Measurements from ENCODE around the gene FTO.

Gene FTO

GRCh38 chr16:54071514-54071913, 367.6 kb downstream of the FTO start:
- H3K9ac ChIP-seq = no peak overlapping the region
- H3K4me1 ChIP-seq (ENCODE audit: low read depth, poor library complexity, severe bottlenecking) = no peaks in the 10 kb centered on the region
- no peak overlapping the region for H3K4me2 ChIP-seq
- TF ChIP-seq CTCF (conservative IDR thresholded peaks at IDR 0.05; ENCODE audit: low read depth, low read length) = no peak
- no peaks in the 10 kb centered on the region for H4K20me1 ChIP-seq (ENCODE audit: insufficient read depth)
- H3K27ac ChIP-seq = no peak overlapping the region
- no peak overlapping the region for H2AFZ ChIP-seq (ENCODE audit: low read depth)
- no peaks in the 10 kb centered on the region for H3K79me2 ChIP-seq (ENCODE audit: insufficient read depth, low read depth)
- H3K36me3 ChIP-seq (ENCODE audit: insufficient read depth) = no peaks in the 10 kb centered on the region
- H3K27me3 ChIP-seq (ENCODE audit: insufficient read depth, low read depth) = no peaks in the 10 kb centered on the region
- no peak overlapping the region for H3K4me3 ChIP-seq (IDR thresholded peaks at IDR 0.05; ENCODE audit: insufficient read depth, low read depth, low read length)

GRCh38 chr16:54072237-54072636, 368.3 kb downstream of the FTO start:
- Histone ChIP-seq H3K36me3 (ENCODE audit: insufficient read depth) (no peaks in the 10 kb centered on the region), H3K27me3 (ENCODE audit: insufficient read depth, low read depth) (no peaks in the 10 kb centered on the region), H3K79me2 (ENCODE audit: insufficient read depth, low read depth) (no peaks in the 10 kb centered on the region), H4K20me1 (ENCODE audit: insufficient read depth) (no peaks in the 10 kb centered on the region), H2AFZ (ENCODE audit: low read depth) (no peak overlapping the region), H3K4me3 (IDR thresholded peaks at IDR 0.05; ENCODE audit: insufficient read depth, low read depth, low read length) (no peak overlapping the region), H3K4me1 (ENCODE audit: low read depth, poor library complexity, severe bottlenecking) (no peaks in the 10 kb centered on the region), H3K27ac (no peak overlapping the region), H3K9ac (no peak overlapping the region), H3K4me2 (no peak overlapping the region)
- TF ChIP-seq CTCF (conservative IDR thresholded peaks at IDR 0.05; ENCODE audit: low read depth, low read length) = no peak

GRCh38 chr16:54073356-54073755, 369.4 kb downstream of the FTO start:
- Histone ChIP-seq H3K27ac (no peak overlapping the region), H3K4me1 (ENCODE audit: low read depth, poor library complexity, severe bottlenecking) (no peaks in the 10 kb centered on the region), H3K4me3 (IDR thresholded peaks at IDR 0.05; ENCODE audit: insufficient read depth, low read depth, low read length) (no peak overlapping the region), H3K79me2 (ENCODE audit: insufficient read depth, low read depth) (no peaks in the 10 kb centered on the region), H3K9ac (no peak overlapping the region), H3K4me2 (no peak overlapping the region), H4K20me1 (ENCODE audit: insufficient read depth) (no peaks in the 10 kb centered on the region), H3K27me3 (ENCODE audit: insufficient read depth, low read depth) (no peaks in the 10 kb centered on the region), H2AFZ (ENCODE audit: low read depth) (no peak overlapping the region), H3K36me3 (ENCODE audit: insufficient read depth) (no peaks in the 10 kb centered on the region)
- no peak for TF ChIP-seq CTCF (conservative IDR thresholded peaks at IDR 0.05; ENCODE audit: low read depth, low read length)

- Histone ChIP-seq H2AFZ (ENCODE audit: low read depth) (no peak overlapping the region), H4K20me1 (ENCODE audit: insufficient read depth) (no peaks in the 10 kb centered on the region), H3K27ac (no peak overlapping the region), H3K4me3 (IDR thresholded peaks at IDR 0.05; ENCODE audit: insufficient read depth, low read depth, low read length) (no peak overlapping the region), H3K9ac (no peak overlapping the region), H3K79me2 (ENCODE audit: insufficient read depth, low read depth) (no peaks in the 10 kb centered on the region), H3K36me3 (ENCODE audit: insufficient read depth) (no peaks in the 10 kb centered on the region), H3K4me2 (no peak overlapping the region), H3K4me1 (ENCODE audit: low read depth, poor library complexity, severe bottlenecking) (no peaks in the 10 kb centered on the region), H3K27me3 (ENCODE audit: insufficient read depth, low read depth) (no peaks in the 10 kb centered on the region)
- TF ChIP-seq CTCF (conservative IDR thresholded peaks at IDR 0.05; ENCODE audit: low read depth, low read length) = no peak
Observed at GRCh38 chr16:54075446-54075845, 371.5 kb downstream of the FTO start.
